AML-193 (cell line): ENCODE data around the gene KCNH2.
A peak's percentile ranks its signal among the peaks of the same experiment; 100 is the strongest.
"Not testable (repeated sequence)": the region's sequence is repeated elsewhere in the genome, so short reads cannot be mapped to it uniquely, and the experiment has no call there.

ENCODE experiments used
- DNase-seq, 2 experiments: peaks; one replicate each; lab custom pipeline; 2025; lab: John Stamatoyannopoulos, UW

The KCNH2 gene, protein sequence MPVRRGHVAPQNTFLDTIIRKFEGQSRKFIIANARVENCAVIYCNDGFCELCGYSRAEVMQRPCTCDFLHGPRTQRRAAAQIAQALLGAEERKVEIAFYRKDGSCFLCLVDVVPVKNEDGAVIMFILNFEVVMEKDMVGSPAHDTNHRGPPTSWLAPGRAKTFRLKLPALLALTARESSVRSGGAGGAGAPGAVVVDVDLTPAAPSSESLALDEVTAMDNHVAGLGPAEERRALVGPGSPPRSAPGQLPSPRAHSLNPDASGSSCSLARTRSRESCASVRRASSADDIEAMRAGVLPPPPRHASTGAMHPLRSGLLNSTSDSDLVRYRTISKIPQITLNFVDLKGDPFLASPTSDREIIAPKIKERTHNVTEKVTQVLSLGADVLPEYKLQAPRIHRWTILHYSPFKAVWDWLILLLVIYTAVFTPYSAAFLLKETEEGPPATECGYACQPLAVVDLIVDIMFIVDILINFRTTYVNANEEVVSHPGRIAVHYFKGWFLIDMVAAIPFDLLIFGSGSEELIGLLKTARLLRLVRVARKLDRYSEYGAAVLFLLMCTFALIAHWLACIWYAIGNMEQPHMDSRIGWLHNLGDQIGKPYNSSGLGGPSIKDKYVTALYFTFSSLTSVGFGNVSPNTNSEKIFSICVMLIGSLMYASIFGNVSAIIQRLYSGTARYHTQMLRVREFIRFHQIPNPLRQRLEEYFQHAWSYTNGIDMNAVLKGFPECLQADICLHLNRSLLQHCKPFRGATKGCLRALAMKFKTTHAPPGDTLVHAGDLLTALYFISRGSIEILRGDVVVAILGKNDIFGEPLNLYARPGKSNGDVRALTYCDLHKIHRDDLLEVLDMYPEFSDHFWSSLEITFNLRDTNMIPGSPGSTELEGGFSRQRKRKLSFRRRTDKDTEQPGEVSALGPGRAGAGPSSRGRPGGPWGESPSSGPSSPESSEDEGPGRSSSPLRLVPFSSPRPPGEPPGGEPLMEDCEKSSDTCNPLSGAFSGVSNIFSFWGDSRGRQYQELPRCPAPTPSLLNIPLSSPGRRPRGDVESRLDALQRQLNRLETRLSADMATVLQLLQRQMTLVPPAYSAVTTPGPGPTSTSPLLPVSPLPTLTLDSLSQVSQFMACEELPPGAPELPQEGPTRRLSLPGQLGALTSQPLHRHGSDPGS

DNA sequence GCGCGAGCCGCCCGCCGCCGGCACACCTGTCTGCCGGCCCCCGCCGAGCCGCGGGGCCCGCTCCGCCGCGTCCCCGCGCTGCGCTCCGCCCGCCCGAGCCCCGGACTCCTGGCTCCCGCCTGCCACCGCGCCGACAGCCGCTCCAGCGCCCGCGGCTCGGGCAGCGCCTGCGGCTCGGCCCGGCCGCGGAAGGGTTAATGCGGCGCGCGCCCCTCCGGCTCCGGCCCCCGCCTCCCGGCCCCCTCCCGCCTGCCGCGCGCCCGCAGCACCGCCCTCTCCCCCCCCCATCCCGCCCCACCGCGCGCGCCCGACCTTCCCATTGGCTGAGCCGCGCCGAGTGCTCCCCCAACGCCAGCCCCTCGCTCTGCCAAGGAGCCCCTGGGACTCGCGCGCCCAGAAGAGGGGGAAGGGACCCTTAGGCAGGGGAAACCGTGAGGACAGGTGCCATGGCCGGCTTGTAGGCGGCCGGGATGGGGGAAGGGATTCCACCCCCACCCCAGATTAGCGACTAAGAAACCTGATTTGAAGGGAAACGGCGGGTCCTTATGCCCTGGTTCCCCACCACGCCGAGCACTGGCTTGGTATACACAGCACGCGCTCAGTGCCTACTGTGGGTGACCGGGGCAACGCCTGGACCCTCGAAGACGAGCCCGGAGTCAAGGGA, at the start of gene KCNH2:
KCNH2 (minus strand) TSS at position 196 of the 664 bp plus-strand sequence. CDS start 408 bp downstream, outside the sequence.
- no peak for DNase-seq

- DNase-seq: not testable (repeated sequence)
These were observed 49.6 kb upstream of the KCNH2 start for GRCh38 chr7:151027728-151028130.

DNA sequence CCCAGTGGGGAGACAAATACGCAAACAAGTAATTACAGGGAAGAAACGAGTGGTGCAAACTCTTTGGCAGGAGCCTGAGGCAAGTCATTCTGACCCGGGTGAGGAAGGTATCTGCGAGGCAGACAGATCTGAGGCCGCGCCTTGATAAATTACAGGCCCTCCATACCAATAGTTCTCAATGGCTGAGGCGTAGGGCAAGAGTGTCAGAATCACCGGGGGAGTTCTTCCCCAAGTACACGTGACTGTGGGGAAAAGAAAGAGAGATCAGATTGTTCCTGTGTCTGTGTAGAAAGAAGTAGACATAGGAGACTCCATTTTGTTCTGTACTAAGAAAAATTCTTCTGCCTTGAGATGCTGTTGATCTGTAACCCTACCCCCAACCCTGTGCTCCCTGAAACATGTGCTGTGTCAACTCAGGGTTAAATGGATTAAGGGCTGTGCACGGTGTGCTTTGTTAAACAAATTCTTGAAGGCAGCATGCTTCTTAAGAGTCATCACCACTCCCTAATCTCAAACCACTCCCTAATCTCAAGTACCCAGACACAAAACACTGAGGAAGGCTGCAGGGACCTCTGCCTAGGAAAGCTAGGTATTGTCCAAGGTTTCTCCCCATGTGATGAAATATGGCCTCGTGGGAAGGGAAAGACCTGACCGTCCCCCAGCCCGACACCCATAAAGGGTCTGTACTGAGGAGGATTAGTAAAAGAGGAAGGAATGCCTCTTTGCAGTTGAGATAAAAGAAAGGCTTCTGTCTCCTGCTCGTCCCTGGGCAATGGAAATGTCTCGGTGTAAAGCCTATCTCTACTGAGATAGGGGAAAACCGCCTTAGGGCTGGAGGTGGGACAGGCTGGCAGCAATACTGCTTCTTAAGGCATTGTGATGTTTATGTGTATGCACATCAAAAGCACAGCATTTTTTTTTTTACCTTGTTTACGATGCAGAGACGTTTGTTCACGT, 48.9 kb upstream of the KCNH2 start:
- not testable (repeated sequence) for DNase-seq

- DNase-seq: no peak
These were observed 48.0 kb upstream of the KCNH2 start for GRCh38 chr7:151025924-151026671.

- DNase-seq: no peak
These were observed 46.4 kb upstream of the KCNH2 start, which contains the start of gene ATG9B for GRCh38 chr7:151024435-151025056. Gene ATG9B (minus strand): TSS chr7:151024494. CDS start chr7:151024423, 71 bp downstream.

DNA sequence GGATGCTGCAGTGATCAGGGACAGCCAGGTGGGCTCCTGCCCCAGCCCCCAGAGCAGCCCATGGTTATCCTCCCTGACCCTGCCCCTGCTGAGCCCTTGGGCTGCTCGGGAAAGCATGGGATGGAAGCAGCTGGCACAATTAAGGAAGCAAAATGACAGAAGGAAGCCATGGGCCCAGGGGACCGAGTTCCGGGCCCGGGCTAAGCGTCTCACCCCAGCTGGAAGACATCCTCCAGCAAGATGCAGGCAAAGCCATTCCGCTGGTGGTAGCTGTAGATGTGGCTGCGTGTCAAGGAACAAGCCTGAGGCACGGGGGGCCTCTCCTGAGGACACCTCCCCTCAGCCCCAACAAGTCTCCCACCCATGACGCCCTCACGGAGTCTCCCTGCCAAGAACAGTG, 45.1 kb upstream of the KCNH2 start:
- no peak for DNase-seq

DNA sequence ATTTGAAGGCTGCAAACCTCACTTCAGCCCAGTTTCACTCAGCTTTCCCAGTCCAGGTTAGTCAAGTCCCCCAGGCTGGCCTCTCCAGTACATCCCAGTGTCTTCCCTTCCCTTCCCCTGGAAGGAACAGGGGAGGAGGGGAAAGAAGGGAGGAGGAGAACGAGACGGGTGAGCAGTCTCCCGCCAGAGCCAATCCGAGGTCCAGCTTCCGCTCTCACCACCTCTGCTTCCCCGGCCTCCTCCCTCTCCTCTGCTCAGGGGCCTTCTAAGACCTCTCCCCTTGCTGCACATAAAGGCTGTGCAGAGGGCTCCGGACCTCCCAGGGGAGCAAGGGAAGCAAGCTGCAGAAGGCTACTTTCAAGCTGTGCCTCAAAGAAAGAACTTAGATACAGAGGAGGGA, 42.1 kb upstream of the KCNH2 start:
- DNase-seq: no peak

GRCh38 chr7:151019130-151019447, 41.0 kb upstream of the KCNH2 start:
- no peak for DNase-seq

GRCh38 chr7:151018421-151019129, 40.5 kb upstream of the KCNH2 start:
- DNase-seq: no peak

GRCh38 chr7:151017953-151018420, 39.9 kb upstream of the KCNH2 start:
- peak; percentile 7 to 50 for DNase-seq

DNA sequence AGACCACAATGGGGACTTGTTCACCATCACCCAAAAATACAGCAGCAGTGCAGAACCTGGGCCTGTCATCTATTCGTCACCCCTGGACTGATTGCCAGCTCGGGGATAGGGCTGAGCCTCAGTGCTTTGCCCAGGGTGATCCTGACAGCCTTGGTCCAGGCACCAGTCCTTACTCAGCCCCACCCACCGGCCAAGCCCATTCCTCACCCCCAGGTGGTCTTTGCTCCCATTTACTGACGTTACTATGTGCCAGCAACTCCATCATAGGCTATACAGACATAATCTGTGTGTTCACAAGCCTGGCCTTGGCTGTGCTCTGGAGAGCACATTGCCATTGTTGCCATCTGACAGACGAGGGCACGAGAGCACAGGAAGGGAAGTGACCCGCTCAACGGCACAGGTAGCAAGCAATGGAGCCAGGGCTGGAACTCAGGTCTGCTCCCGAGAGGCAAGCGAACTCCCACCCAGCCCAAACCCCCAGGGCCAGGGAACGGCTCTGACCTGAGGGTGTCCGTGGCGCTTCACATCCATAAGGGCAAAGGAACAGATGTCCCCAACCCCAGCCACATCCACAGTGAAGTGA, 39.3 kb upstream of the KCNH2 start:
- DNase-seq: no peak

- DNase-seq: no peak
These were observed 38.8 kb upstream of the KCNH2 start for GRCh38 chr7:151016942-151017341.

DNA sequence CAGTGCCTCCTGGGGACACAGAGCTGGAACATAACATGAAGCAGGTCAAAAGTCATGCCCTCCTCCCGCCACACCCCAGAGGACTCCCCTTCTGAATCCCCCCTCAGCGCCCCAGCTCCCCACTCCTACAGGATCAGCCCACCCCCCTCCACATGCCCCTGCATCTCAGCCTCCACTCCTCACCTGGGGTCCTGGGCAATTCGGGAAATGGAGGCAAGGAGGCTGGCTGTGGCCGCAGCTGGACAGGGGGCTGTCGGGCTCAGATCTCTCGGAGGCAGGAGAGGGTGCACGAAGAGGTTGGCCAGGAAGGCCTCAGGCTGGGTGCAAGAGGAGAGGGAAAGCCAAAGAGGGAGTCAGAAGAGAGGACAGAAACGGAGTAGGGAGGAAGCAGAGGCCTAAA, 38.4 kb upstream of the KCNH2 start:
- DNase-seq: no peak

DNA sequence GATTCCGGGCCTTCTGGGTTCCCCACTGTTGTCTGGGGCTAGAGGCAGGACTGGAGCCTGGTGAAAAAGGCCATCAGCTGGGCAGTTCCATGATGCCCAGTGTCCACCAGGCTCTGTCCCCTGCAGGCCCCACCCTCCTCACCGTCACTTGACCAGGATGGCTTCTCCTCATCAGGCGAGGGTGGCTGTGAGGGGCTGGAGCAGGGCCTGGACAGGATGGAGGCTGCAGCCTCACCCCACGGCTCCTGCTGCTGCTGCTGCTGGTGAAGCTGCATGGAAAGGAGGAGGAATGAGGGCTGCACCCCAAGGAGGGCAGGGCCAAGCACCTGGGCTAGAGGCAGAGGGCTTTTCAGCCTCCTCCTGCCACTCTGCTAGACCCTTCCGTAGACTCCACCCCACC, 37.8 kb upstream of the KCNH2 start:
- DNase-seq: no peak

- DNase-seq: no peak
These were observed 36.8 kb upstream of the KCNH2 start for GRCh38 chr7:151014950-151015349.

- DNase-seq: no peak
These were observed 35.8 kb upstream of the KCNH2 start for GRCh38 chr7:151013733-151014497.

DNA sequence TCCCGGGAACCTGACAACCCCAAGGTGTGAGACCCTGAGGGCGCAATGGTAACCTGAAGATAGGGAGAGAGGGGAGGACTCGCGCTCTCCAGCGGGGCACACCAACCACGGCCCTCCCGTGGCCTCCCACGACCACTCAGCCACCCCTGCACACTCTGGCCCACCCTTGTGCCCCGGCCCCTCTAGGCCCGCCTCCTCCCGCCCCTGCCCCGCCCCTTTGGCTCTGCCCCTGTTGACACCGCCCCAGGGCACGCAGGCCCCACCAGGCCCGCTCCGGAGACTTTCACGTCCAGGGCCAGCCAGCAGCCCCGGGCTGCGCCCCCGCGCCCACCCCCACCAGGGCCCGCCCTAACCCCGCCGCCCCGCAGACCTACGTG, 35.2 kb upstream of the KCNH2 start:
- DNase-seq: no peak

DNA sequence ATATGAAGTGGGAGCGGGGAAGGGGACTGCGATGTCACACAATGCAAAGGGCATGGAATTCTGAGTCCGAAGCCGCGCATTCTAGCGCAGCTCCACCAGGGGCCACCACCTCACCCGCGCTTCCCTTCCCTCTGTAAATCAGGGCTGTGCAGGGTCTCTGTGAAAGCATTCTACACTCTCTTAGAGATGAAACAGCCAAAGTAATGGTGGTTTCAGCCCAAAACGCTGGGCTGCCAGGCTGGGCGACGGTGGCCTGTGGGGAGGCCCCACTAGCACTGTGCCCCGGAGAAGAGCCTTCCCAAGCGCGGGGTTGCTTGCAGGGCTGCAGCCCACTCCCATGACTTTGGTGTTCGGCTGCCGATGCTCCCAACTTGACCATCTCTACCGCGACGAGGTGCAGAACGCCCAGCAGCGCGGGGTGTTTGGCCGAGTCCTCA, 34.8 kb upstream of the KCNH2 start:
- no peak for DNase-seq
